Measurements from ENCODE around the gene CRYBG2.
"Not testable (repeated sequence)": the region's sequence is repeated elsewhere in the genome, so short reads cannot be mapped to it uniquely, and the experiment has no call there.

Gene CRYBG2

DNA sequence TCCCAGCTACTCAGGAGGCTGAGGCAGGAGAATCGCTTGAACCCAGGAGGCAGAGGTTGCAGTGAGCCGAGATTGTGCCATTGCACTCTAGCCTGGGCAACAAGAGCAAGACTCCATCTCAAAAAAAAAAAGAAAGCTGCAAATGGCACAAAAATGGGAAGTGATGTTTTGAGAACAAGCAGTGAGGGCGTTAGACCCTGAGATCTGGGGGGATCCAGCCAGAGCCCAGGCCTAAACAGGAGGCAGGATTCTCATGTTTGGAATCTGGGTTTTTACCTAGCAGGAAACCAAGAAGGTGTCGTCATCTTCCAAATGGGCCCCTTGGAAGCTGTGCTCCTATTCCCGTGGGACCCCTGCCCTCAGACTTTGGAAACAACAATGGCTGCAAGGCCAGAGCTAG, 61.2 kb downstream of the CRYBG2 start:
- not testable (repeated sequence) for DNase-seq

DNA sequence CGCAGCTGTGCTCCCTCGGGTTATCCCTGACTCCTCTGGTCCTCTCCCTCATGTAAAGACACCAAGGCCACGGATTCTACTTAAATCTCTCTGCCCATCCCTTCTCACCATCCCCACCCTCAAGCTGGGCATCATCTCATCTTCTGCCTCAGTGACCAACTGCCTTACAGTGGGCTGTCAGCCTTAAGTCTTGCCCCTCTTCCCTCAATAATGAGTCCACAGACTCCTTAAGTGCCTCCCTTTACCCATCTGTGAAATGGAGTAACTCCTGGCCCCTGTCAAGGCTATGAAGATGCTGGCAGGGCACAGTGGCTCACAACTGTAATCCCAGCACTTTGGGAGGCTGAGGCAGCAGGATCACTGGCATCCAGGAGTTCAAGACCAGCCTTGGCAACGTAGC, 62.0 kb downstream of the CRYBG2 start:
- no peak for DNase-seq

DNA sequence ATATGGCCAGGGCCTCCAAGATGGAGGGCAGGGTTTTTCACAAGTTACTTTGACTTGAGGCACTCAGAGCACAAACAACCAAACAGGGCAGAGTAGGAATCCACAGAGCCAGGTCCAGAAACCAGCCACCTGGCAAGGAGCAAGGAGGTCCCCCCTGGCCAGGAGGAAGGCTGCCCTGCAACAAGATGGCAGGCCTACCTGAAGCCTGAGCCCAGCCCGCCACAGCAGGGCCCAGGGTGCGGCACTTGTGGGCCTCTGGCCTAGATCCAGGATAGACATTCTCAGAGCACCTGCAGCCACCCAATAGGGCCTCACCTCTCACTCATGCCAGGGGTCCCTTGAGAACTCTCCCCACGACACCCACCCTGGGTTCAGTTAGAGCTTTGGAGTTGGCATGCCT, 62.5 kb downstream of the CRYBG2 start:
- no peak for DNase-seq

DNA sequence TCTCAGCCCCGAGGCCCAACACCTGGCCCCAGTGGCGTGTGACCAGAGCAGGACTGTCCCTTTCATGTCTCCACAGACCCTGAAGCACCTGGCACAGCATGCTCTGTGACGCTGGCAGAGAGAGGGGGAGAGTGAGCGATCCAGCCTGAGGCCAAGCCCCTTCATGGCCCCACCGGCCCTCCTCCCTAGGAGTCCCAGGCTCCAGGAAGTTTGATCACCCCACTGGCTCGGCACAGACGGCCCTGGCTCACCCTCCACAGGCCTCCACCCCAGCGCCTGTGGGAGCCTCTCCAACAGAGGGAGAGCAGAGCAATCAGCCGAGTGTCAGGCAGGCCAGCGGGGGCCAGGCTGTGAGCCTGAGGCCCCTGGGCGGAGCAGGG, 63.1 kb downstream of the CRYBG2 start:
- DNase-seq = no peak

DNA sequence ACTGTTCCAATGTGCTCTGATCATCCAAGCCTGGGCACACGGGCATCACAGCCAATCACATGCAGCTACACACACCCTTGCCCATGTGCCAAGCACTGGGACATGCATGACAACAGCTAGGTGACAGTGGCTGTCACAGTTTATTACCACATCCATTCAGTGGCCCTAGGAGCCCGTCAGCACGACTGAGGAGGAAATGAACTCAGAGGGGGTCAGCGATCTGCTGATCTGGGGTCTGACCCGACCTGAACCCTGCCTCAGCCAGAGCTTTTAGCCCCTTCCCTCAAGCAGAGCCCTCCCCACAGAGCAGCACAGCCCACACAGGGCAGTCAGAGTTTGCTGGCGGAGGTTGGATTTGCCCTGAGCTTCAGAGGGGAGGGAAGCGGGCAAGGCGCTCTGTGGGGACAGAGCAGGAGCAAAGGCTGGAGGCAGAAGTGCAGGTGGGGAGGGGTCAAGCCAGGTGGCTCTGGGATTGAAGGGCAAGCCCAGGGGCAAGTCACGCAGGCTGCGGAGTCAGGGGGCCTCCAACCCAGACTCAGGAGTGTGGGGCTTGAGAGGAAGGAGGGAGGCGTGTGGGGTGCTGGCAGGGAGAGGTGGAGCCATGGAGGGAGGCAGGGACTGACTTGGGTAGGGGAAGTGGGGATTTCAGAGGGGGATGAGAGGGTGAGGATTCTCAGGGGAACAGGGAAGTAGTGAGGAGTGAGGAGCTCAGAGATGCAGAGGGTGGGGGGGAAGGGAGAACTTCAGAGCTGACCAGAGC, 63.6 kb downstream of the CRYBG2 start:
- no peak for DNase-seq

DNA sequence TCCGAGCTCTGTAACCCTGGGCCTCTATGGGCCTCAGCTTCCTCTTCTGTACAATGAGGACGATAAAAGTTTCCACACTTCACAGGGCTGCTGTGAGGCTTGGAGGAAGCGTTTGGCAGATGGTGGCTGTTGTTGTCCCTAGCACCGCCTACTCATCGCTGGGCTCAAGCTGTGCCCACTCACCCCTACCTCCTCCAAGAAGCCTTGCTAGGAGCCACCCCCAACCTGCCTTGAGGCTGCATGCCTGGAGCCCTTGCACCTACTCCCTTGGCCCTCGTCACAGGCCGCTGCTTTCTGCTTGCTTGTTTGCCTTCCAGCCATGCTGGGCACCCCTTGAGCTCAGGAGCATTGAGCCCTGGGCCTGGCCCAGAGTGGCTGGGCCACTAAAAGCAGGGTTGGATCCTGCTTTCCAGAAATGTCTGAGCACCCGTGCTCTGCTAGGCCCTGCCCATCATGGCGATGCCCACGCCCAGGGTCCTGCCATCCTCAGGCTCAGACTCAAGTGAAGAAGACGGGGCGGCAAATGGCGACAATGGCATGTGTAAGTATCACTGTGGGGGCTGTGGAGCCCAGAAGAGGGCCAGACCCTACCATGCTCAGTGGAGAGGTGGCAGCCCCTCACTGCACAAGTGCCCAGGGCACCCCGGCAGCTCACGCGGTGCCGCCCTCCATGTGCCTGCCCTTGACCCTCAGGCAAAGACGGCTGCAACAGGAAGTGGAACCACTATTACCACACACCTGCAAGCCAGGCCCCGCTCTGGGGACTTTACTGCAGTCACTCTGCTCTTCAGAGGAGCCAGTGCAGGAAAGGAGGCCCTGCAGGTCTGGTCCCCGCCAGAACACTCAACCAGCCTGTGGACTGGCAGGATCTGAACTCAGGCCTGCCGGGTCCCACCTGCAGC, 64.5 kb downstream of the CRYBG2 start:
- DNase-seq = no peak

DNA sequence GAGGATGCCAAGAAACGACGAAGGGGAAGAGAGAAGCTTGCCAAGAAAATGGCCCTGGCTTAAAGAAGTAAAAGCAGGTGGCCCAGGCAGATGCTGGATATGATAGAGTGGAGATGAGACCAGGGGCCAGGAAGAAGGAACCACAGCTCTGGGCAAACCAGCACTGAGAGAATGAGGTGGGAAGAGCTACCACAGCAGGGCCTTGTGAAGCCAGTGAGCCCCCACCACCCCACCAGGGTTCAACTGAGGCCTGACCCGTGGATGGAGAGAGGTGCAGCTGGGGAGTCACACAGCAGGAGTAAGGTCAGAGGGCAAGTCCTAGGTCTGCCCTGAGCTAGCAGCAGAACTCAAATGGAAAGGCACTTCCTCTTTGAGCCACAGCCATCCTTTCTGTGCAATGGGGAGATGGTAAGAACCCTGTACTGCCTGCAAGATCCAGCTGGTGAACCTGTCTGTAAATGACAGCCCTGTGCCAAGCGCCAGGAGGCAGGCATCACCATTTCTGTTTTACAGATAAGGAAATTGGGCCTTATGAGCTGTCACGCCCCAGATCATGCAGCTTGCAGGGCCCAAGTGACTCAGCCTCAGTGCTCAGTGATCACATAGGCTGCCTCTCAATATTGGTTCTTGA, 65.5 kb downstream of the CRYBG2 start:
- DNase-seq = no peak

DNA sequence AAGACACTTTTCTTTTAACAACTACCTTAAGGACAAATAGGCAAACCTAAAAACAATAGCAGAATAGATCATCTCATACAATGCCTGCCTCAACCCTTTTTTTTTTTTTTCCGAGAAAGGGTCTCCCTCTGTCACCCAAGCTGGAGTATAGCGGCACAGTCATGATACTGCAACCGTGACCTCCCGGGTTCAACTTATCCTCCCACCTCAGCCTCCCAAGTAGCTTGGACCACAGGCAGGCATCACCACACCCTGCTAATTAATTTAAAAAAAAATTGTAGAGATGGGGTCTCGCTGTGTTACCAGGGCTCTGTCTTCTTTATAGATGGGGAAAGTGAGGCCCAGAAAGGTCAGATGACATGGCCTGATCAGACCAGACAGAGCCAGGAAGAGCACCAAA, 66.1 kb downstream of the CRYBG2 start:
- DNase-seq = no peak

DNA sequence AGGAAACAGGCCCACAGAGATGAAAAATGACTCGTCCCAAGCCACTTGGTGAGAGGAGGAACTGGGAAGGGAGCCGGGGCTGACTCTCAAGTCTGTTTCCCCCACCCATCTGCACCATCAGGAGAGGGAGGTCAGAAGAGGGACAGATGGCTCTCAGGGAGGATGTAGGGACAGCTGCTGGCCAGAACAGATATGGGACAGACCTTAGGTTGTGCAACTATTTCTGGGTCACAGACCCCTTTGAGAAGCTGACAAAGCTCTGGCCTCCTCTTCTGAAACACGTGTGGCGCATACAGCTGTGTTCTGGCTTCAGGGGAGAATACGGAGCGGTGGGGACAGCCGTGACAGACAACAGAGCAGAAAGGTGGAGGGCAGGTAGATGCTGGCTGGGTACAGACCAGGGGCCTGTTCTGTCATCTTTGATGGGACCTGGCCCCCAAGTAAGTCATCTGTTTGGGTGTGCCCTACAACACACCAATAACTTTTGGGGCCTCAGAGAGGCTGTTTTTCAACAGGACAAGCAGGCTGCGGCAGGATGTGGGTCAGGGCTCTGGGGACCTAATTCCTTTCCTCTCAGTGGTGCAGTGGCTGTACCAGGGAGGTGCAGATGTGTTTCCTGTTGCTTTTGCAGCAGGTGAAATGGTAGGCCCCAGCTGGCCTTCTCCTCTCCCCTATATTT, 66.8 kb downstream of the CRYBG2 start:
- peak; percentile 27 for DNase-seq

DNA sequence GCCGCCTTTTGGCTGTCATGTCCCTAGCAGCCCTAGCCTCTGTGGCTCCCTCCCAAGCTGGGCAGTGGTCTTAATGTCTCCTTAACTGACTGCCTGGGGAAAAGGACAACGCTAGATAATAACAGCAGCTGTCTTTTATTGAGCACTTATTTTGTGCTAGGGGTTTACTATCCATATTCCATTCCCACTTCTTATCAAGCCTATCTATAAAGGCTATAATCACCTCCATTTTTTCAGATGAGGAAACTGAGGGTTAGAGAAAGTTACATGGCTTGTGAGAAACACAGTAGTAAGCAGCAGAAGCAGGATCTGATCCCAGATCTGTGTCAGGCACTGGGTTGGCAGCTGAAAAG, 67.9 kb downstream of the CRYBG2 start:
- DNase-seq = no peak

DNA sequence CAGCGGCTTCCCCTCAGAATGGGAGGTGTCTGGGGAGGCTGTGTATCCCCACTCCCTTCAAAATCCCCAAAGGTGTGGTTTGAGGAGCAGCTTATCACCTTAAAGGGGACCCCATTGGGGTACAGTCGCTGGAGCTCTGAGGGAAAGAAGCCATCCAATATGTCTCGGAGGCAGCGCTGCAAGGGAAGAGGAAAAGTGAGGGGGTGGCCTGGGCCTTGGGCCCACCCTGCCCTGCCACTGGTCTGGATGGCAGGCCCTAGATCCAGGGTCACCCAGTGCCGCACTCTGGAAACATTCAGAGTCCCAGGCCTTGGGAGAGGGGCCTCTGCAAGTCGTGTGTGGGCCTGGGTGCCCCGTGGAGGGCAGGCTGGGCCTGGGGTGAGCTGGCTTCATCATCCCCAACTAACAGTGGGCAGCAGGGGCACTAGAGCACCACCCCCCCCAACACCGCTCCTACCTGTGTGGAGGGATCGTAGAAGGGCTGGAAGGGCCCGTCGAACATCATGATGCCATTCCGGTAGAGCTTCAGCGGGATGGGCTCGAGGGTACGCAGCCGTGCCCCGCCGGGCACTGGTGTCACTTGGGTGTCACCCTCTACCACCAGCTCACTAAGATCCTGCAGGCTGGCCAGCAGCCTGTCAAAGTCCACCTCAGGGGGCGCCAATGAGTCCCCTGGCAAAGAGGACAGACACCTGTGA, 68.4 kb downstream of the CRYBG2 start:
- peak; percentile 32 for DNase-seq

DNA sequence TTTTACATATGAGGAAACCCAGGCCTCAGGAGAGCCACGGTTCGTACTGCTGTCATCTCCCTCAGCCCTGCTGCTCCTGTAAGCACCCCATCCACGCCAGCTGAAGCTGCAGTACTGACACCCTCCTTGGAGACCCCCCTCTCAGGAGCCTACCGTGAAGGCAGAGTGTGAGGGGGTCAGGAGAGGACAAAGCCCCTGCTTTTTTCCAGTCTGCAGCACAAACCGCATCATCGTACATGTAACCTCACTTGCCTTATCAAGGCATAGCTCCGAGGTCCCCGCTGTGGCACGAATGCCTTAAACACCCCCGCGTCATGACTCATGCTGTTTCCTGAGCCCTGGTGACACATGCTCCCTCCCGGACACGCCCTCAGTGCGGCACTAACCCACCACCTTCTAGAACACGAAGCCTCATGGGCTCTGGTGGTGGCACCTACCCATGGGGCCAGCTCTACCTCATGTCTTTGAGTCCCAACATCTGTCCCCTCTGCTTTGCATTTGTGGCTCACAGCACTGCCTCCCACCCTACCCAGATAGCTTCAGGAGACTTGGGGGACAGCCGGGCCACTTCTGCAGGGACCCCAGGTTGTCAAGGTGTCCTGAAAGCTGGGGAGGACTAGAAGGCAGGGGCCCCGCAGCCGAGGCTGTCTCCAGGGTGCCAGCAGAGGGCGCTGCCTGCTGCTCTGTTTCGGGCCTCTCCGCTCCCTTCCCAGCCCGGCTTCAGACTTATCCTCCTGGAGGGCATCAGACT, 69.2 kb downstream of the CRYBG2 start:
- DNase-seq = peak; percentile 97

DNA sequence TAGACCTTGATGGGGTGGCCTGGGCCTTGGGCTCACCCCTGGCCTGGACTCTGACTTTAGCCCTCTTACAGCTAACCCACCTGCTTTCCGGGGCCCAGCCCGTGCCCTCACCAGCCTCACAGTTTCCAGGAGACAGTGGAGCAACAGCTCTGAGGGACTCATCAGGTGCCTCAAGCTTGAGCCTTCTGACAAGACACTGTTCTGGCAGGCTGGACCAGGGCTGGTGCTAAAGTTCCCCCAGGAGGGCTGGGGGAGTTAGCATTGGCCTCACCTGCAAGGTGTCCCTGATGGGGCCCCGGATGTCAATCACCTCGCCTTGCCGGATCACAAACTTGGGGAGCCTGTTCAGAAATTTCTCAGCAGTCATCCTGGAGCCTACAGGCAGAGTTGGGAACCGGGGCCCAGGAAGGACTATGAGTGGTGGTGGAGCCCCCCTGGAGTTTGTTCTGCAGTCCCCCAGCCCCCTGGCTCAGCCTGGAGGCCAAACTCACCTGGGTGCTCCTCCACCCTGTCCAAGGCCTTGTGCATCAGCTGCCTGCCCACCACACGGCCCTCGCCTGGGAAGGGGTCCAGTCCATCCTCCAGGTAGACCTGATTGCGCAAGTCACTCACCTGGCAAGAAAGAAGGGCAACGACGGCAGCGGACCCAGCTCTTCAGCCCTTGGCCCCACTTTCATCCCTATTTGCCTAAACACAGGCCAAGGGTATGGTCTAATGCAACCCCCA, 69.9 kb downstream of the CRYBG2 start:
- no peak for DNase-seq

DNA sequence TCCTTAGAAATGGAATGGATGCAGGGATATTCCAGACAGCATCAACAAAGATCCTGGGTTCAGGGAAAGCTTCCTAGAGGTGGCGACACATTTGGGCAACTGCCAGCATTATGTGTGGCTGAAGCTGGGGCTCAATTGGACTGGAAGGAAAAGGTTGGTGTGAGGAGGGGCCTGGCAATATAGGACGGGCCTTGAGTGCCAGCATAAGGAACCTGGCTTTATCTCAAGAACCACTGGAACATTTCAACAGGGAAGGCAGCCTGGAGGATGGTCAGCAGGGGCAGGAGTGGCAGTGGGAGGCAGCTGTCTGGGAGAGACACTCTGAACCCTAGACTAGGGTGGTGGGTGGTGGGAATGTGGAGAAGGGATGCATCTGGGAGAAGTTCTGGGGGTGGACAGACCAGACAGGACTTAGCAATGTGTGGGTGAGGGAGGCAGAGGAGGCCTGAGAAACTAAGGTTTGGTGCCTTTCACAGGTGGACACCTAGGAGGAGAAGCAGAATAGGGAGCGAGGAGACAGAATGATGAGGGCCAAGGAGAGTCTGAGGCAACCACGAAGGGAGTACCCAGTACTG, 70.6 kb downstream of the CRYBG2 start:
- DNase-seq = peak; percentile 26

DNA sequence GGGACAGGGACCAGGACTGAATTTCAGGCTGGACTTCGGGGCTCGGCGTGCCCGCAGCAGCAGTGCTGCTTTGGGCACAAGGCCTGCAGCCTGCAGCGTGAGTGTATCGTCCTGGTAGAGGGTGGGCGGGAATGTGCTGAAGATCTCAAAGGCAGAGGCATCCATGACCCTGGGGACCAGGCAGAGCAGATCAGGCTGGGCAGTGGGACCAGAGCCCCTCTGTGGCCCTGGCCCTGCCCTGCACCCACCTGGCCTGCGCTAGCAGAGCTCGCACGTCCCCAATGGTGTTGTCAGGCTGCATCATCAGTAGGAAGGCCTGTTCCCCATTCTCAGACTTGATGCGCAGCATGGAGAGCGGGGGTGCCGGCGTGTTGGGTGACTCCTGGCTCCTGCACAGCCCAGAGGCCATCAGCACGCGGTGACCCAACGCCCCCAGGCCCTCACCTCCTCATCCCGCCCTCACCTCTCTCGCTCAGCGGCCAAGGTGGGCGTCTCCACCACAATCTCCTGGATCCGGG, 71.5 kb downstream of the CRYBG2 start:
- DNase-seq = no peak

DNA sequence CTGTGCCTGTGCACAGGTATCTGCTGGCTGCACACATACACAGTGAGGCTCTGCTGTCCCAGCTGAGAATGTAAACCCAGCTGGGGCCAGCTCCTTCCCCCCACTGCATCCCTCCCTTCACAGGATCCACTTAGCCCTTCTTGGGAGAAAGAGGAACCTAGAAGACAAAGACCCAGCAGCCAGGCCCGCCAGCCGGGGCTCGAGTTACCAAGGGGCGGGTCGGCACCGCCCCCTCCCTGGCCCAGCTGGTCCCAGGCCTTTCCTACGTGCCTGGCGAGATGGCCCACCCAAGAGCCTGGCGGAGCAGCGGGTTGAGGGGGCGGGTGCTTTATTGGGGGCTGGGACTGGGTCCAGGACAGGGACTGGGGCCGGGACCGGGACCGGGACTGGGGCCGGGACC, 72.0 kb downstream of the CRYBG2 start:
- DNase-seq = no peak

DNA sequence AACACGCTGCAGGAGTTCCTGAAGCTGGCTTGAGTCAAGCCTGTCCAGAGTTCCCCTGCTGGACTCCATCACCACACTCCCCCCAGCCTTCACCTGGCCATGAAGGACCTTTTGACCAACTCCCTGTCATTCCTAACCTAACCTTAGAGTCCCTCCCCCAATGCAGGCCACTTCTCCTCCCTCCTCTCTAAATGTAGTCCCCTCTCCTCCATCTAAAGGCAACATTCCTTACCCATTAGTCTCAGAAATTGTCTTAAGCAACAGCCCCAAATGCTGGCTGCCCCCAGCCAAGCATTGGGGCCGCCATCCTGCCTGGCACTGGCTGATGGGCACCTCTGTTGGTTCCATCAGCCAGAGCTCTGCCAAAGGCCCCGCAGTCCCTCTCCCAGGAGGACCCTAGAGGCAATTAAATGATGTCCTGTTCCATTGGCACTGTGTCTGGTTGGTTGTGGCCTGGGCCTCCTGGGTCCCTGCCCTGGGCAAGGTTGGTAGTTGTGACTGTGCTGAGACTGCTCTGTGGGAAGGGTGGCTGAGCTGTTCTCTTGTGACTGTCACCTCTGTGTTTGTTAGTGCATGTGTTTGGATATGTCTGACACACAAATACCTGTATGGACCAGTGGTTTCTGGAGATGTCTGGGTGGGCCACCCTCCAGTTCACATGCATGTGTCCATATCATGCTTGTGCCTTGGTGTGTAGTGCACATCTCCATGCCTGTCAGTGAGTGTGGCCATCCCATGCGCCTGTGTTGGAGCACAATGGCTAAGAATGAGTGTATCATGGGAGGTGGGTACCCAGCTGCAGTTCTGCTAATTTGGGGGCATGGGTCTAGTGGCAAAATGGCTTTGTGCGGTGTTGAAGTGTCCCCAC, 72.6 kb downstream of the CRYBG2 start:
- DNase-seq = peak; percentile 59

DNA sequence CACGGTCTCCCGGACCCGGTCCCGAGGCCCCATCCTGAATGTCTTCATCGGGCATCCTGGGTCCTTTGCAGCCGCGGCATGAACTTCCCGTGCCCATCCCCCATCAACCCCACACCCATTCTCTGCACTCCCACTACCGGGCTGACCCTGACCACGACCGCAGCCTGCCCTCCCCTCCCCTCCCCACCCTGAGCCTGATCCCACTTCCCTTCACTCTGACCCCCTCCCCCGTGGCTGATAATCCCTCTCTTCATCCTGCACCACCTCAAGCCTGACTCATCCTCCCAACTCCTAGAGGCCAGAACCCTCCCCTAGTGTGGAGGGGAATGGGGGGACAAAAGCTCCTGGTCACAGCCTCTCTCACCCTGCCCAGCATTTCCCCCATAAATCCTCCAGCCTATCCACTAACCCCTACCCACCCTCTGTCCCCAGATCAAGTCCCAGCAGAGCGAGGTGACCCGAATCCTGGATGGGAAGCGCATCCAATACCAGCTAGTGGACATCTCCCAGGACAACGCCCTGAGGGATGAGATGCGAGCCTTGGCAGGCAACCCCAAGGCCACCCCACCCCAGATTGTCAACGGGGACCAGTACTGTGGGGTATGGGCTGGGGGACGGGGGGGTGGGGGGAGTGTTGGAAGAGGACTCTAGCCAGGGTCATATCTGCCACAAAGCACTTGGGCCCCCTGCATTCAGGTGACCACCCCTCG, 73.4 kb downstream of the CRYBG2 start:
- peak; percentile 76 for DNase-seq

All from EL (cell line).